ENCODE results near the gene CABP1.

DNA sequence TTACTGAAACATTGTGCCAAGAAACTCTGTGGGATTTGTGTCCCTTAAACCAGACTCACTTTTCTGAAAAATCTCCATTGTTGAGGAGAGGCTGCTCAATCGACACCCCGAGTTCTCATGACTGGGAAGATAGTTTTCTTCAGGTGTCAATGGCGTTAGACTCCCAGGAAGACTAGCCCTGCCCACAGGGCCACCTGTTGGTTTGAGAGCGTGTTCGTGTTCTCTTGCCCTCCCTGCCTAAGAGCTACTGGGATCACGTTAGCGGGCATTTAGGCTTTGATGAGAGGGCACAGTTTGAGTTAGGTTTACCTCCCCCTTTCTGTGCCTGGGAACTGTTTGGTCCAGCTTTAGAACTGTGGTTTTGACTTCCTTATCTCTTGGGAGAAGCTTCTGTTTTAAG is 59.1 kb downstream of the CABP1 start:
- TF ChIP-seq, protein P1, sequence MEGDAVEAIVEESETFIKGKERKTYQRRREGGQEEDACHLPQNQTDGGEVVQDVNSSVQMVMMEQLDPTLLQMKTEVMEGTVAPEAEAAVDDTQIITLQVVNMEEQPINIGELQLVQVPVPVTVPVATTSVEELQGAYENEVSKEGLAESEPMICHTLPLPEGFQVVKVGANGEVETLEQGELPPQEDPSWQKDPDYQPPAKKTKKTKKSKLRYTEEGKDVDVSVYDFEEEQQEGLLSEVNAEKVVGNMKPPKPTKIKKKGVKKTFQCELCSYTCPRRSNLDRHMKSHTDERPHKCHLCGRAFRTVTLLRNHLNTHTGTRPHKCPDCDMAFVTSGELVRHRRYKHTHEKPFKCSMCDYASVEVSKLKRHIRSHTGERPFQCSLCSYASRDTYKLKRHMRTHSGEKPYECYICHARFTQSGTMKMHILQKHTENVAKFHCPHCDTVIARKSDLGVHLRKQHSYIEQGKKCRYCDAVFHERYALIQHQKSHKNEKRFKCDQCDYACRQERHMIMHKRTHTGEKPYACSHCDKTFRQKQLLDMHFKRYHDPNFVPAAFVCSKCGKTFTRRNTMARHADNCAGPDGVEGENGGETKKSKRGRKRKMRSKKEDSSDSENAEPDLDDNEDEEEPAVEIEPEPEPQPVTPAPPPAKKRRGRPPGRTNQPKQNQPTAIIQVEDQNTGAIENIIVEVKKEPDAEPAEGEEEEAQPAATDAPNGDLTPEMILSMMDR (IDR thresholded peaks at IDR 0.05), result no peak
- no peak for TF ChIP-seq POLR2A (IDR thresholded peaks at IDR 0.05)
